C1 segment of cervical spinal cord (tissue), 14 donors: ENCODE results near the gene COA5.

Experiments
- DNase-seq, 14 donors: peaks; one replicate each; lab custom pipeline; 2025; lab: John Stamatoyannopoulos, UW

Gene COA5

DNA sequence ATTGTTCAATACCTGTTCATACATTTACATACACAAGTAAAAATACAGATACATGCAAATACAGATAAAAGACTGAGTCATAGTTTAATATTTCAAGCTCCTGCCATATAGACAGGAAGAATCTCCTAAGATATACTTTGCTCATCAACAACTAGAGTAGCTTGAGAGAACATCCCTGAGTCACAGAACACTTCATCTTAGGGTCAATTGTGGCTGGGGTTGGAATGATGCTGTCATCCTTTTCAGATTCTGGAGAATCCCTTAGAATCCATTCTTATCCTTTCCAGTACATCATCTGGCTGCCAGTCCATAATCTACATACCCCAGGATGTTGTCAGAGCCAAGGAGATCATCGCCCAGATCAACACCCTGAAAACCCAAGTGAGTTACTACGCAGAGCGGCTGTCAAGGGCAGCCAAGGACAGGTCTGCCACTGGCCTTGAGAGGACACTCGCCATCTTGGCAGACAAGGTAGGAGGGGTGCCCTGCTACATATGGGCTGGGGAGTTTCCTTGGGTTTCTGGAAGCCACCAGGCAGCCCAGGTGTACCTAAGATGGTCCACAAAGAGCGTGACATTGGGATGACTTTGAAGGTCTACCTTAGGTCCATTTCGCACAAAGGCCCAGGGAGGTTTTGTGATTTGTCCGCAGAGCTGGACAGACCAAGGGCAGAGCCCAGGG lies 55.7 kb downstream of the COA5 start:
- DNase-seq = no peak

DNA sequence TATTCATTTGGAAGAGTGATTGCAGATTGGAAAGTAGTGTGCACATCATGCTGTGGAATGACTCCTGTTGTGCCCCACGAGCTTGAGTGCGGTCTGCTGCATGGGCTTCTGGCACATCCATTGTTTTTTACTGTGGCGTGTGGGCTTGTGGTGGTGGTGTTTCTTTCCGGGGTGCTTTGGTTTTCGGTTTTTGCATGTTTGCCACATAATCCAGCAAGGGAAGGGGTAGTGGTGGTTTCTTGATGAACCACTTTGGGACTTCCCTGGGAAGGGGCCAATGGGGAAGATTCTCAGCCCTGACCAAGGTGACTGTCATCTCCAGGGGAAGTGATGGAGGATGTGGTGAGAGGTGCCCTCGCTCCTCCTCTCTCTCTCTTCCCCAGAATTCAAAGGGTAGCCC lies 57.0 kb downstream of the COA5 start:
- no peak for DNase-seq

DNA sequence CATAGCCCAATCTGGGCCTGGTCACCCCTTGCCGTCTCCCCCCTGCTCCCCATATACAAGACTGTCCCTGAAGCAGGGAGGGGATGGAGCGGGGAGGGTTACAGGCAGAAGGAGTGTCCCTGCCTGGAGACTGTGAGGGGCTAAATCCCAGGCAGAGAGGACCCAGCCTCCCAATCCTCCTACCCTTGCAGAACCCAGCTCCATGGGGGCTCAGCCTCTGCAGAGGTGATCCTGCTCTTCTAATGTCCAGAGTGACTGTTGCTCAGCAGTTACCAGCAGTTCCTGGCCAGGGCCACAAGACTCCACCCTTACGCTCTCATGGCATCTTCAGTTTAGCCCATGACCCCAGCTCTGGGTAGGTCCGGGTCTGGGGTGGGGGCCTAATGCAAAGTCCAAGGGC lies 58.1 kb downstream of the COA5 start:
- no peak for DNase-seq
